Activated CD4-positive, CD25-positive, alpha-beta regulatory T cell treated with anti-CD3 and anti-CD28 coated beads, Interleukin-2, amount 50 U/mL, for 72 hours (primary cell): ENCODE data around the gene COL17A1.

Experiments
- DNase-seq: peaks from one replicate; pipeline ENCODE4 v3.0.0; 2021

The COL17A1 gene

GRCh38 chr10:104085801-104086400 lies at the start of gene COL17A1:
TSS of gene COL17A1 (minus strand) at chr10:104085880. CDS start at chr10:104080673, 5,207 bp downstream.
- no peak for DNase-seq

- no peak for DNase-seq
These were observed 44.4 kb upstream of the COL17A1 start for GRCh38 chr10:104130041-104130440.

- no peak for DNase-seq
These were observed 42.5 kb upstream of the COL17A1 start for GRCh38 chr10:104128214-104128613.

GRCh38 chr10:104127411-104127810 lies 41.7 kb upstream of the COL17A1 start:
- DNase-seq, result no peak

- DNase-seq, result no peak
These were observed 37.7 kb upstream of the COL17A1 start for GRCh38 chr10:104123397-104123796.

- no peak for DNase-seq
These were observed 36.8 kb upstream of the COL17A1 start for GRCh38 chr10:104122225-104123107.

GRCh38 chr10:104121485-104122224 lies 36.0 kb upstream of the COL17A1 start, which contains the start of gene SFR1:
TSS of gene SFR1 (plus strand) at chr10:104122171. CDS start at chr10:104122184, 13 bp downstream.
- DNase-seq, result peak; percentile 99

- peak; percentile 75 for DNase-seq
These were observed 35.3 kb upstream of the COL17A1 start for GRCh38 chr10:104120903-104121484.

GRCh38 chr10:104120512-104120902 lies 34.8 kb upstream of the COL17A1 start:
- no peak for DNase-seq

- DNase-seq, result no peak
These were observed 34.3 kb upstream of the COL17A1 start for GRCh38 chr10:104119996-104120395.

- DNase-seq, result no peak
These were observed 32.2 kb upstream of the COL17A1 start for GRCh38 chr10:104117839-104118323.

- DNase-seq, result no peak
These were observed 27.8 kb upstream of the COL17A1 start for GRCh38 chr10:104113376-104113956.

GRCh38 chr10:104109908-104110662 lies 24.4 kb upstream of the COL17A1 start:
- no peak for DNase-seq

GRCh38 chr10:104104926-104105325 lies 19.2 kb upstream of the COL17A1 start:
- no peak for DNase-seq

- DNase-seq, result no peak
These were observed 18.7 kb upstream of the COL17A1 start for GRCh38 chr10:104104418-104104817.

- no peak for DNase-seq
These were observed 18.3 kb upstream of the COL17A1 start for GRCh38 chr10:104103956-104104355.

GRCh38 chr10:104101902-104102301 lies 16.2 kb upstream of the COL17A1 start:
- DNase-seq, result no peak

GRCh38 chr10:104100795-104101194 lies 15.1 kb upstream of the COL17A1 start:
- no peak for DNase-seq

- no peak for DNase-seq
These were observed 14.3 kb upstream of the COL17A1 start for GRCh38 chr10:104099941-104100340.

- no peak for DNase-seq
These were observed 13.6 kb upstream of the COL17A1 start for GRCh38 chr10:104099269-104099668.

- no peak for DNase-seq
These were observed 12.8 kb upstream of the COL17A1 start for GRCh38 chr10:104098358-104098925.
